ENCODE data around the gene CHMP2A.
"Not testable (repeated sequence)": the region's sequence is repeated elsewhere in the genome, so short reads cannot be mapped to it uniquely, and the experiment has no call there.

The CHMP2A gene

GRCh38 chr19:58513694-58514563, 41.0 kb downstream of the CHMP2A start:
- in situ Hi-C loops (cut with HindIII; ENCODE audit: low sequenced_read_pairs): no loop called here

- in situ Hi-C loops (cut with HindIII; ENCODE audit: low sequenced_read_pairs): no loop called here
Observed at GRCh38 chr19:58513213-58513693, 41.7 kb downstream of the CHMP2A start.

- in situ Hi-C loops (cut with HindIII; ENCODE audit: low sequenced_read_pairs): no loop called here
Observed at GRCh38 chr19:58511353-58512208, 43.3 kb downstream of the CHMP2A start, which contains the start of gene SLC27A5. Gene SLC27A5 (minus strand): TSS chr19:58511992. CDS start chr19:58511955, 37 bp downstream.

GRCh38 chr19:58510084-58510862, 44.6 kb downstream of the CHMP2A start:
- in situ Hi-C loops (cut with HindIII; ENCODE audit: low sequenced_read_pairs): no loop called here

- in situ Hi-C loops (cut with HindIII; ENCODE audit: low sequenced_read_pairs): no loop called here
Observed at GRCh38 chr19:58509731-58510083, 45.2 kb downstream of the CHMP2A start.

GRCh38 chr19:58507602-58508223, 47.2 kb downstream of the CHMP2A start:
- in situ Hi-C loops (cut with HindIII; ENCODE audit: low sequenced_read_pairs): not testable (repeated sequence)

Data from endothelial cell of hepatic sinusoid (primary cell).